Stimulated activated CD4-positive, alpha-beta T cell treated with anti-CD3 and anti-CD28 coated beads, Interleukin-4, amount 100 ng/mL, for 48 hours (primary cell): ENCODE measurements around the gene CD84.
"Not testable (repeated sequence)": the region's sequence is repeated elsewhere in the genome, so short reads cannot be mapped to it uniquely, and the experiment has no call there.

ENCODE experiments used
- DNase-seq, 2 donors: peaks; one replicate each; pipeline ENCODE4 v3.0.0-alpha.2; 2020; ENCODE audit warnings: low read depth in 2 of 2

The CD84 gene

GRCh38 chr1:160610569-160611242 lies 31.4 kb upstream of the CD84 start:
- no peak for DNase-seq

DNA sequence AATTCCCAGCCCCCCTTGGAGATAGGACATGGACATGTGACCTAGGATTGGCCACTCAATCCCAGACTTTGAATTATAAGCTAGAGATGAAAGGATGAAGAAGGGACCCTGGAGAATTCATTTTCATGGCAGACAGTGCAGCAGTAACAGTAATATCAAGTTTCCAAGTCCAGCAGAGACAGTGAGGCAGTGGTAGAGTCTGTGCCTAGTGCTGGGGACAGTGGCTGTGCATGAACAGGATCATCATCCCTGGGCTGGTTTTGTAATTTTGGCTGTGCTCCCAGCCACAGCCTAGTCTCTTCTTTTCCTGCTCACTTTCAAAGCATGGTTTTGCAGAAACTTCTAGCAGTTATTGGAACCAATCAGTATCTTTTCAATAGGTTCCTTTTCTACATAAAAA lies 29.6 kb upstream of the CD84 start:
- DNase-seq = no peak

GRCh38 chr1:160608514-160608913 lies 29.2 kb upstream of the CD84 start:
- no peak for DNase-seq

GRCh38 chr1:160608057-160608456 lies 28.8 kb upstream of the CD84 start:
- DNase-seq = no peak

- no peak for DNase-seq
Measured at GRCh38 chr1:160607672-160608032, 28.4 kb upstream of the CD84 start.

GRCh38 chr1:160607011-160607671 lies 27.8 kb upstream of the CD84 start:
- no peak for DNase-seq

DNA sequence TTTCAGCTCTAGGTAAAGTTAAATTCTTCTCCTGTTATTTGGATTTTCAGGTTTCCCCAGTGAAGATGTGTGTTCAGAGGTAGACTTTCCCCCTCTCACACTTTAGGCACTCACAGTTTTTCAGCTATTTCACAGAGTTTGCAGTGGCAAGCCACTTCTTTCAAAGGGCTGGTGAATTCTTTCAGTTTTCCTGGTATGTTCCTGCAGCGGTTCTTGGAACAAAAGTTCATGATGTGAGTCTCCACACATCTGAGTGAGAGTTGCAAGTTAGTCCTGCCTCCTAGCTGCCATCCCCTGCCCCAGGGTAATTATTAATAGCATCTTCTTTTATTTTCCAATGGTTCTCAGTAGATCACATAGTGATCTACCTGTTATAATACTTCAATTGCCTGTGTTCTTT lies 27.3 kb upstream of the CD84 start:
- no peak for DNase-seq

GRCh38 chr1:160605792-160606479 lies 26.6 kb upstream of the CD84 start:
- DNase-seq = no peak

DNA sequence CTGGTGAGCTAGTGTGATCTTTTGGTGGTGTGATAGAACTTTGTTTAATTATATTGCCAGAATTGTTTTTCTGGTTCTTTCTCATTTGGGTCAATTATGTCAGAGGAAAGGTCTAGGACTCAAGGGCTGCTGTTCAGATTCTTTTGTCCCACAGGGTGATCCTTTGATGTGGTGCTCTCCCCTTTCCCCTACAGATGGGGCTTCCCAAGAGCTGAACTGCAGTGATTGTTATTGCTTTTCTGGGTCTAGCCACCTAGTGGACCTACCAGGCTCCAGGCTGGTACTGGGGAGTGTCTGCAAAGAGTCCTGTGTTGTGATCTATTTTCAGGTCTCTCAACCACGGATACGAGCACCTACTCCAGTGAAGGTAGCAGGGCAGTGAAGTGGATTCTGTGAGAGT lies 25.9 kb upstream of the CD84 start:
- DNase-seq = no peak

GRCh38 chr1:160597705-160598104 lies 18.4 kb upstream of the CD84 start:
- no peak for DNase-seq

- no peak for DNase-seq
Measured at GRCh38 chr1:160597051-160597450, 17.8 kb upstream of the CD84 start.

- DNase-seq = no peak
Measured at GRCh38 chr1:160590488-160590887, 11.2 kb upstream of the CD84 start.

DNA sequence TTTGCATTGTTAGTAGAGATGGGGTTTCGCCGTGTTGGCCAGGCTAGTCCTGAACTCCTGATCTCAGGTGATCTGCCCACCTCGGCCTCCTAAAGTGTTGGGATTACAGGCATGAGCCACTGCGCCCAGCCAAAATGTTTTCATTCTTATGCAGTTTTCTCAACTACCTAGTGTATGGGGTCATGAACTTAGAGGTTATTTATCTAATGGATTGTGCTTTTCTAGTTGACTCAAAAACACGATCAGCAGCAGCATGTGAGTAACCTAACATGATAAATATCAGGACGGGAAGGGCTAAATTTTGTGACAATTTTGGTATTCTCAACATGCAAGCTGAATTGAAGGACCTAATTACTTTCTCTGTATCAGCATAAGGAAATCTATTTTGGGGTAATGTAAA lies 9.2 kb upstream of the CD84 start:
- no peak for DNase-seq

DNA sequence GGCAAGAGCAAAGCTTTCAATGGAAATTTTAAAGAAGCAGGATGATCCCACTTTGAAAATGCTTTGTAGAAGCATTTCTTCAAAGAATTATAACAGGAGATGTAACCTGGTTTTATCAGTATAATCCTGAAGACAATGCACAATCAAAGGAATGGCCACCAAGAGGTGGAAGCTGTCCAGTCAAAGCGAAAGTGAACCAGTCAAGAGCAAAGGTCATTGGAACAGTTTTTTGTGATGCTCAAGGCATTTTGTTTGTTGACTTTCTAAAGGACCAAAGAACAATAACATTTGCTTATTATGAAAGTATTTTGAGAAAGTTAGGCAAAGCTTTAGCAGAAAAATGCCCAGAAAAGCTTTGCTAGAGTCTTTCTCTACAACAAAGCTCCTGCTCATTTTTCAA lies 5.5 kb upstream of the CD84 start:
- no peak for DNase-seq

DNA sequence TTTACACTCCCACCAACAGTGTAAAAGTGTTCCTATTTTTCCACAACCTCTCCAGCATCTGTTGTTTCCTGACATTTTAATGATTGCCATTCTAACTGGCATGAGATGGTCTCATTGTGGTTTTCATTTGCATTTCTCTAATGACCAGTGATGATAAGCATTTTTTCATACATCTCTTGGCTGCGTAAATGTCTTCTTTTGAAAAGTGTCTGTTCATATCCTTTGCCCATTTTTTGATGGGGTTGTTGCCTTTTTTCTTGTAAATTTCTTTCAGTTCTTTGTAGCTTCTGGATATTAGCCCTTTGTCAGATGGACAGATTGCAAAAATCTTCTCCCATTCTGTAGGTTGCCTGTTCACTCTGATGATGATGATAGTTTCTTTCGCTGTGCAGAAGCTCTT lies 3.7 kb upstream of the CD84 start:
- not testable (repeated sequence) for DNase-seq

GRCh38 chr1:160581961-160582360 lies 2.7 kb upstream of the CD84 start:
- no peak for DNase-seq

DNA sequence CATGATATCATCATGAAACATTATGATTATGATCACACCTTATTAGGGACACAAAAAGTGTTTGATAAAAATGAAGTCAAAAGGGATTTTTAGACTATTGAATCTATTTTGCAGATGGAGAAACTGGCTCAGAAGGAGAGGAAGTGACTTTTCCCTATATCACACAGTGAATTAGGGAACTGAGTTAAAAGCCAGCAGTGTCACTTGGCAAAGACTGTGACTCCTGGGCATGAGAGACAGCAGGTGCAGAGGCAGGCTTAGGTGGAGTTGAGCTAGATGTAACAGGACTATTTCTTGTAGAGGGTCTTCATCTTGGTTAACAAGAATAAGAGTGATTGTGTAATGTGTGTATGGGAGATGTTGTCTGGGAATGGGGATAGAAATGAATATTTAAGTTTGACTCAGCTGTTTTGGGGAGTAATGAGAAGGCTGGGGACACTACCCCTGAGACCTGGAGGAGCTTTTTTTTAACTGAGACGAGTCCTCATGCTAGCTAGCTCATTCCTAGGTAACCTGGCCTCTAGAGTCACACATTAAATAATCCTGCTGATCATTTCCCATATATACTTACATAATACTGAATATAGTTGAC lies 1.0 kb upstream of the CD84 start:
- no peak for DNase-seq

- no peak for DNase-seq
Measured at GRCh38 chr1:160578525-160579191, 638 bp downstream of the CD84 start.

- no peak for DNase-seq
Measured at GRCh38 chr1:160578175-160578524, 1.1 kb downstream of the CD84 start.

GRCh38 chr1:160577671-160578070 lies 1.6 kb downstream of the CD84 start:
- no peak for DNase-seq

DNA sequence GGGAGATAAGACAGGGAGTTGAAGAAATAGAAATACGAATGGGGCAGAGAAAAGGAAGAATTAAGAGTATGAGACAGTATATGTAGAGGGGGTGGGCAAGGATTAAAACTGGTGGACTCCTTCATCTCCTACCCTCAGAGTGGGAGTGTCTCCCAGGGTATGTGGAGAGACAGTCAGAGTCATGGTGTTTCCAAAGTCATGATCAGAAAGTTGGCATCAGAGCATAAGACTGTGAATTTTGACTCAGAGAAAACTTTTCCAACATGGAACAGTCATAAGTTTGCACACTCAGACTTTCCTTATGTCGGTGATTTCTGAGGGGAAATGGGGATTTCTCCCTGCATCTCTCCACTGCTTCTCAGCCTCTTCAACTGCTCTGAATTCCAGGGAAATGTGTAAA lies 2.4 kb downstream of the CD84 start:
- DNase-seq = no peak

- DNase-seq = peak in 1 of 2 donors; percentile 46
Measured at GRCh38 chr1:160576390-160576789, 2.9 kb downstream of the CD84 start.
